Testis (tissue), 5 donors: ENCODE data around the gene NCCRP1. TPM values are rescaled to one million over a fixed set of nuclear protein-coding genes. Genes with fewer than 3 reads are reported as not detected.

Experiments used
- DNase-seq: peaks from one replicate; pipeline ENCODE4 v3.0.0-alpha.2; 2019
- H3K27ac ChIP-seq, 2 donors: fragments of 200-600 bp; sonication (generic); one replicate each; pipeline ENCODE4 v1.5.1; 2019
- H3K27me3 ChIP-seq: fragments of 200-600 bp; sonication (generic); one replicate; pipeline ENCODE4 v1.5.1; 2019
- H3K36me3 ChIP-seq: fragments of 200-600 bp; sonication (generic); one replicate; pipeline ENCODE4 v1.5.1; 2017; ENCODE audit warnings: low read depth; ENCODE audit errors: missing control alignments
- H3K4me1 ChIP-seq: fragments of 200-600 bp; sonication (generic); one replicate; pipeline ENCODE4 v1.5.1; 2019
- H3K4me3 ChIP-seq, 2 donors: fragments of 200-600 bp; sonication (generic); one replicate each; pipeline ENCODE4 v1.5.1; 2017 to 2019
- H3K9me3 ChIP-seq: fragments of 200-600 bp; sonication (generic); one replicate; pipeline ENCODE4 v1.5.1; 2017
- POLR2A ChIP-seq: fragments of 450-650 bp; IDR thresholded peaks from one replicate; pipeline ENCODE4 v1.6.1; 2017; ENCODE audit warnings: antibody characterized with exemption, mild to moderate bottlenecking, moderate library complexity
- WGBS, 2 donors: methylation state at CpG; one replicate each; pipeline ENCODE4 v1.1.5; 2018; 5-methylcytosine and 5-hydroxymethylcytosine counted together
- intact Hi-C: fragments of 100-400 bp; cut with DNase I; formaldehyde crosslinking; loops from one replicate; pipeline ENCODE4 v1.15.1; 2023; ENCODE audit warnings: low total_unique reads
- long read RNA-seq, 2 donors: transcript quantifications; one replicate each; lab custom pipeline, GENCODE V29; 2026
- polyA plus RNA-seq: library from polyadenylated mRNA; stranded (reverse); fragments of 350-450 nt; fragmentation: Illumina TruSeq; extraction: RNeasy Lipid Tissue Mini Kit (QIAGEN cat#74804); gene quantifications from one replicate; pipeline ENCODE4 v1.2.3, GENCODE V29; 2014; ENCODE audit warnings: low read depth, low replicate concordance; ENCODE audit not compliant: insufficient read depth
- total RNA-seq, 2 donors: library from RNA; depleted of rRNA; stranded (reverse); fragments of >200 nt; gene quantifications; one replicate each; pipeline ENCODE4 v1.2.3, GENCODE V29; 2016
- TF ChIP-seq, protein P1 (sequence below), 3 experiments: fragments of 450-650 bp in 2 of 3; fragments of 200-600 bp in 1 of 3; sonication (generic) in 1 of 3; IDR thresholded peaks; one replicate each; pipeline ENCODE4 v1.5.1; 2016 to 2019; ENCODE audit warnings: antibody characterized with exemption in 3 of 3, mild to moderate bottlenecking in 2 of 3, moderate library complexity in 1 of 3

The NCCRP1 gene, protein sequence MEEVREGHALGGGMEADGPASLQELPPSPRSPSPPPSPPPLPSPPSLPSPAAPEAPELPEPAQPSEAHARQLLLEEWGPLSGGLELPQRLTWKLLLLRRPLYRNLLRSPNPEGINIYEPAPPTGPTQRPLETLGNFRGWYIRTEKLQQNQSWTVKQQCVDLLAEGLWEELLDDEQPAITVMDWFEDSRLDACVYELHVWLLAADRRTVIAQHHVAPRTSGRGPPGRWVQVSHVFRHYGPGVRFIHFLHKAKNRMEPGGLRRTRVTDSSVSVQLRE
- total RNA-seq (1 to 10 TPM; 1.1 to 1.3 TPM), polyA plus RNA-seq (0.73 TPM)
- long read RNA-seq, donor 1, result 0 reads
- long read RNA-seq, donor 2, partial matches to known transcripts, result 8 of 12 reads
- long read RNA-seq, donor 2, other reads (novel, unspliced or antisense), result 0 of 12 reads

- Histone ChIP-seq H3K4me3 (no peak within 1 kb of the TSS), H3K9me3 (no peaks in the 10 kb centered on the region), H3K36me3 (no peaks in the 10 kb centered on the region), H3K27me3 (no peaks in the 10 kb centered on the region), H3K27ac (no peak within 1 kb of the TSS), H3K4me1 (peaks cover 3% of the 10 kb centered on the region)
- WGBS, 2 donors, result 3 to 4% methylated on average over 20 to 47 of the region's 51 CpGs
- intact Hi-C loops, result no loop called here
- TF ChIP-seq, protein P1, sequence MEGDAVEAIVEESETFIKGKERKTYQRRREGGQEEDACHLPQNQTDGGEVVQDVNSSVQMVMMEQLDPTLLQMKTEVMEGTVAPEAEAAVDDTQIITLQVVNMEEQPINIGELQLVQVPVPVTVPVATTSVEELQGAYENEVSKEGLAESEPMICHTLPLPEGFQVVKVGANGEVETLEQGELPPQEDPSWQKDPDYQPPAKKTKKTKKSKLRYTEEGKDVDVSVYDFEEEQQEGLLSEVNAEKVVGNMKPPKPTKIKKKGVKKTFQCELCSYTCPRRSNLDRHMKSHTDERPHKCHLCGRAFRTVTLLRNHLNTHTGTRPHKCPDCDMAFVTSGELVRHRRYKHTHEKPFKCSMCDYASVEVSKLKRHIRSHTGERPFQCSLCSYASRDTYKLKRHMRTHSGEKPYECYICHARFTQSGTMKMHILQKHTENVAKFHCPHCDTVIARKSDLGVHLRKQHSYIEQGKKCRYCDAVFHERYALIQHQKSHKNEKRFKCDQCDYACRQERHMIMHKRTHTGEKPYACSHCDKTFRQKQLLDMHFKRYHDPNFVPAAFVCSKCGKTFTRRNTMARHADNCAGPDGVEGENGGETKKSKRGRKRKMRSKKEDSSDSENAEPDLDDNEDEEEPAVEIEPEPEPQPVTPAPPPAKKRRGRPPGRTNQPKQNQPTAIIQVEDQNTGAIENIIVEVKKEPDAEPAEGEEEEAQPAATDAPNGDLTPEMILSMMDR (IDR thresholded peaks at IDR 0.05), result no peak
- TF ChIP-seq POLR2A, result no peak
- no peak for DNase-seq
Observed at GRCh38 chr19:39196860-39197562, at the start of gene NCCRP1. Gene NCCRP1, plus strand, starts transcription at chr19:39196964. Its CDS starts 19 bp downstream, at chr19:39196983.

- H3K27ac ChIP-seq, result no peak overlapping the region
Observed at GRCh38 chr19:39147480-39147879, 49.3 kb upstream of the NCCRP1 start.

DNA sequence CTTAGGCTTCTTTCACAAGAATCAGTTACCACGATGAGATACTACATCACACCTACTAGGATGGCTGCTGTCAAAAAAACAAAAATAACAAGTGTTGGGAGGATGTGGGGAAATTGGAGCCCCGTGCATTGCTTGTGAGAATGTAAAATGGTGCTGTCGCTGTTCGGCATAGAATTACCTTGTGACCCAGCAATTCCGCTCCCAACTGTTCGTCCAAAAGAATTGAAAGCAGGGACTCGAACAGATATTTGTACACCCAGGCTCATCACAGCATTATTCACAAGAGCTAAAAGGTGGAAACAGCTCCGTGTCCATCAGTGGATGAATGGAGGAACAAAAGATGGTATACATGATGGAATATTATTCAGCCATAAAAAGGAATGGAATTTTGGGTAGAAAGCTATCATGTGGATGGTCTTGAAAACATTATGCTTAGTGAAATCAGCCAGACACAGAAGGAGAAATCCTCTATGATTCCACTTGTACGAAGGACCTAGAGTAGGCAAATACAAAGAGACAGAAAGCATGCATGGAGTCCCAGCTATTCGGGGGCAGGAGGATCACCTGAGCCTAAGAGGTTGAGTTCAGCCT lies 47.7 kb upstream of the NCCRP1 start:
- H3K27ac ChIP-seq, result no peak overlapping the region

More at GRCh38 chr19:39147480-39147879, 49.3 kb upstream of the NCCRP1 start:
- Histone ChIP-seq H3K4me1 (peaks cover 27% of the 10 kb centered on the region), H3K9me3 (no peaks in the 10 kb centered on the region), H3K36me3 (no peaks in the 10 kb centered on the region), H3K4me3 (no peak overlapping the region), H3K27me3 (no peaks in the 10 kb centered on the region)
- intact Hi-C loops, result no loop called here
- TF ChIP-seq, protein P1 (IDR thresholded peaks at IDR 0.05), result no peak
- TF ChIP-seq POLR2A, result no peak
- WGBS, 2 donors, result 83 to 86% methylated on average over 3 of the region's 3 CpGs
- no peak for DNase-seq

GRCh38 chr19:39150235-39150634 lies 46.5 kb upstream of the NCCRP1 start:
- Histone ChIP-seq H3K36me3 (no peaks in the 10 kb centered on the region), H3K27me3 (no peaks in the 10 kb centered on the region), H3K27ac (no peak overlapping the region), H3K4me1 (peaks cover 10% of the 10 kb centered on the region), H3K9me3 (no peaks in the 10 kb centered on the region), H3K4me3 (no peak overlapping the region)
- 87 to 91% methylated on average over 8 of the region's 8 CpGs for WGBS, 2 donors
- intact Hi-C loops, result no loop called here
- TF ChIP-seq, protein P1 (IDR thresholded peaks at IDR 0.05), result no peak
- no peak for TF ChIP-seq POLR2A
- DNase-seq, result no peak

More for the DNA sequence above, 47.7 kb upstream of the NCCRP1 start:
- TF ChIP-seq POLR2A, result no peak
- TF ChIP-seq, protein P1 (IDR thresholded peaks at IDR 0.05), result no peak
- Histone ChIP-seq H3K36me3 (no peaks in the 10 kb centered on the region), H3K27me3 (no peaks in the 10 kb centered on the region), H3K4me1 (peaks cover 22% of the 10 kb centered on the region), H3K9me3 (no peaks in the 10 kb centered on the region), H3K4me3 (no peak overlapping the region)
- DNase-seq, result no peak
- intact Hi-C loops, result no loop called here
- WGBS, 2 donors, result 96 to 98% methylated on average over 10 of the region's 10 CpGs
